Stimulated activated CD4-positive, alpha-beta T cell treated with anti-CD3 and anti-CD28 coated beads, Interleukin-1b, Interleukin-23, amount 100 ng/mL, for 48 hours (primary cell): ENCODE measurements around the gene CHSY3.
"Not testable (repeated sequence)": the region's sequence is repeated elsewhere in the genome, so short reads cannot be mapped to it uniquely, and the experiment has no call there.

Experiments
- DNase-seq: peaks from one replicate; pipeline ENCODE4 v3.0.0-alpha.2; 2020

Gene CHSY3

GRCh38 chr5:130171699-130172098 lies 267.4 kb downstream of the CHSY3 start:
- no peak for DNase-seq

GRCh38 chr5:130183115-130183514 lies 278.9 kb downstream of the CHSY3 start:
- no peak for DNase-seq

GRCh38 chr5:130189961-130190360 lies 285.7 kb downstream of the CHSY3 start:
- DNase-seq: no peak

- DNase-seq: no peak
These were observed 294.7 kb downstream of the CHSY3 start for GRCh38 chr5:130198927-130199326.

- DNase-seq: no peak
These were observed 302.4 kb downstream of the CHSY3 start for GRCh38 chr5:130206686-130207085.

GRCh38 chr5:130213607-130214006 lies 309.3 kb downstream of the CHSY3 start:
- DNase-seq: no peak

GRCh38 chr5:130216286-130216685 lies 312.0 kb downstream of the CHSY3 start:
- no peak for DNase-seq

GRCh38 chr5:130222573-130222972 lies 318.3 kb downstream of the CHSY3 start:
- no peak for DNase-seq

GRCh38 chr5:130226556-130226955 lies 322.3 kb downstream of the CHSY3 start:
- DNase-seq: not testable (repeated sequence)

GRCh38 chr5:130227699-130228098 lies 323.4 kb downstream of the CHSY3 start:
- DNase-seq: no peak

- no peak for DNase-seq
These were observed 327.5 kb downstream of the CHSY3 start for GRCh38 chr5:130231786-130232185.

- DNase-seq: no peak
These were observed 330.6 kb downstream of the CHSY3 start for GRCh38 chr5:130234816-130235215.
